ENCODE data around the gene PEPD.

PEPD gene

GRCh38 chr19:33546656-33547055 is 25.1 kb upstream of the PEPD start:
- in situ Hi-C loops (cut with MboI; ENCODE audit: low sequenced_read_pairs) = no loop called here

GRCh38 chr19:33545217-33545981 is 23.8 kb upstream of the PEPD start:
- in situ Hi-C loops (cut with MboI; ENCODE audit: low sequenced_read_pairs) = no loop called here

- in situ Hi-C loops (cut with MboI; ENCODE audit: low sequenced_read_pairs) = no loop called here
These were observed 13.6 kb upstream of the PEPD start for GRCh38 chr19:33535226-33535625.

- in situ Hi-C loops (cut with MboI; ENCODE audit: low sequenced_read_pairs) = no loop called here
These were observed 11.4 kb upstream of the PEPD start for GRCh38 chr19:33532859-33533460.

- in situ Hi-C loops (cut with MboI; ENCODE audit: low sequenced_read_pairs) = no loop called here
These were observed 9.3 kb upstream of the PEPD start for GRCh38 chr19:33530842-33531241.

- in situ Hi-C loops (cut with MboI; ENCODE audit: low sequenced_read_pairs) = no loop called here
These were observed 8.7 kb upstream of the PEPD start for GRCh38 chr19:33530296-33530695.

- in situ Hi-C loops (cut with MboI; ENCODE audit: low sequenced_read_pairs) = no loop called here
These were observed 7.6 kb upstream of the PEPD start for GRCh38 chr19:33529094-33529676.

- in situ Hi-C loops (cut with MboI; ENCODE audit: low sequenced_read_pairs) = no loop called here
These were observed 6.8 kb upstream of the PEPD start for GRCh38 chr19:33528404-33528803.

- in situ Hi-C loops (cut with MboI; ENCODE audit: low sequenced_read_pairs) = no loop called here
These were observed 5.5 kb upstream of the PEPD start for GRCh38 chr19:33527125-33527524.

GRCh38 chr19:33524024-33524664 is 2.6 kb upstream of the PEPD start:
- in situ Hi-C loops (cut with MboI; ENCODE audit: low sequenced_read_pairs) = no loop called here

GRCh38 chr19:33523167-33523566 is 1.6 kb upstream of the PEPD start:
- in situ Hi-C loops (cut with MboI; ENCODE audit: low sequenced_read_pairs) = no loop called here

- in situ Hi-C loops (cut with MboI; ENCODE audit: low sequenced_read_pairs) = no loop called here
These were observed 726 bp upstream of the PEPD start for GRCh38 chr19:33522371-33522662.

- in situ Hi-C loops (cut with MboI; ENCODE audit: low sequenced_read_pairs) = no loop called here
These were observed 629 bp downstream of the PEPD start for GRCh38 chr19:33520844-33521479.

- in situ Hi-C loops (cut with MboI; ENCODE audit: low sequenced_read_pairs) = no loop called here
These were observed 1.4 kb downstream of the PEPD start for GRCh38 chr19:33520048-33520643.

GRCh38 chr19:33519416-33519815 is 2.2 kb downstream of the PEPD start:
- in situ Hi-C loops (cut with MboI; ENCODE audit: low sequenced_read_pairs) = no loop called here

GRCh38 chr19:33518541-33518940 is 3.0 kb downstream of the PEPD start:
- in situ Hi-C loops (cut with MboI; ENCODE audit: low sequenced_read_pairs) = no loop called here

- in situ Hi-C loops (cut with MboI; ENCODE audit: low sequenced_read_pairs) = no loop called here
These were observed 3.7 kb downstream of the PEPD start for GRCh38 chr19:33517922-33518321.

- in situ Hi-C loops (cut with MboI; ENCODE audit: low sequenced_read_pairs) = no loop called here
These were observed 5.7 kb downstream of the PEPD start for GRCh38 chr19:33515921-33516320.

GRCh38 chr19:33514885-33515551 is 6.6 kb downstream of the PEPD start:
- in situ Hi-C loops (cut with MboI; ENCODE audit: low sequenced_read_pairs) = no loop called here

- in situ Hi-C loops (cut with MboI; ENCODE audit: low sequenced_read_pairs) = no loop called here
These were observed 8.2 kb downstream of the PEPD start for GRCh38 chr19:33513424-33513823.

Measured in HL-60/S4 (cell line).